GM19438 (cell line): ENCODE measurements around the gene CCL28.
"Not testable (repeated sequence)": the region's sequence is repeated elsewhere in the genome, so short reads cannot be mapped to it uniquely, and the experiment has no call there.

ENCODE experiments used
- ATAC-seq: cut with Tn5 transposase; IDR thresholded peaks from one replicate; pipeline ENCODE4 v1.9.1; 2021; ENCODE audit warnings: low read depth; ENCODE audit not compliant: unreplicated experiment

CCL28 gene

GRCh38 chr5:43412156-43412555, at the start of gene CCL28:
CCL28 (minus strand) TSS chr5:43412391; CDS start chr5:43412316, 75 bp downstream.
- no peak for ATAC-seq

GRCh38 chr5:43461066-43461465, 48.9 kb upstream of the CCL28 start:
- no peak for ATAC-seq

- ATAC-seq: no peak
Measured at GRCh38 chr5:43456556-43456955, 44.4 kb upstream of the CCL28 start.

GRCh38 chr5:43441575-43441974, 29.4 kb upstream of the CCL28 start:
- ATAC-seq: not testable (repeated sequence)

- ATAC-seq: no peak
Measured at GRCh38 chr5:43437062-43437660, 25.0 kb upstream of the CCL28 start.

- no peak for ATAC-seq
Measured at GRCh38 chr5:43433382-43433781, 21.2 kb upstream of the CCL28 start.

GRCh38 chr5:43432486-43433375, 20.5 kb upstream of the CCL28 start:
- ATAC-seq: no peak

GRCh38 chr5:43429706-43430105, 17.5 kb upstream of the CCL28 start:
- no peak for ATAC-seq

GRCh38 chr5:43429016-43429415, 16.8 kb upstream of the CCL28 start:
- no peak for ATAC-seq

GRCh38 chr5:43427306-43427705, 15.1 kb upstream of the CCL28 start:
- no peak for ATAC-seq

GRCh38 chr5:43425983-43426382, 13.8 kb upstream of the CCL28 start:
- ATAC-seq: no peak

- not testable (repeated sequence) for ATAC-seq
Measured at GRCh38 chr5:43423086-43423485, 10.9 kb upstream of the CCL28 start.

- no peak for ATAC-seq
Measured at GRCh38 chr5:43422143-43422542, 10.0 kb upstream of the CCL28 start.

GRCh38 chr5:43421450-43422133, 9.4 kb upstream of the CCL28 start:
- no peak for ATAC-seq

- ATAC-seq: no peak
Measured at GRCh38 chr5:43420241-43420640, 8.1 kb upstream of the CCL28 start.

- no peak for ATAC-seq
Measured at GRCh38 chr5:43418561-43418960, 6.4 kb upstream of the CCL28 start.

GRCh38 chr5:43416803-43417394, 4.7 kb upstream of the CCL28 start:
- ATAC-seq: no peak

- no peak for ATAC-seq
Measured at GRCh38 chr5:43415935-43416802, 4.0 kb upstream of the CCL28 start.

- ATAC-seq: no peak
Measured at GRCh38 chr5:43413966-43414365, 1.8 kb upstream of the CCL28 start.

- no peak for ATAC-seq
Measured at GRCh38 chr5:43412644-43413043, 453 bp upstream of the CCL28 start.
